K562 (cell line): ENCODE data around the gene TTLL10. TPM values are rescaled to one million over a fixed set of nuclear protein-coding genes. Genes with fewer than 3 reads are reported as not detected.

ENCODE experiments used
- ATAC-seq: fragments of 200-7000 bp; cut with Tn5 transposase; 3 replicates; pipeline ENCODE4 v1.9.1; 2020; ENCODE audit warnings: moderate library complexity
- BruUV-seq: library from RNA; stranded (reverse); fragments of 400-500 nt; replicated peaks from 2 replicates; lab custom pipeline; 2021; lab: Mats Ljungman, UMichigan
- CTCF ChIA-PET: fragments of 300-600 bp; formaldehyde crosslinking; extraction: SDS; loops from one replicate; lab custom pipeline; 2021; ENCODE audit warnings: low intra/inter-chr PET ratio; lab: Yijun Ruan, JAX
- POLR2A ChIA-PET: fragments of 300-600, 350-650 bp; sonication (Branson Sonifier 250); formaldehyde crosslinking; extraction: SDS; loops from one replicate; lab custom pipeline; 2021; ENCODE audit warnings: antibody characterized with exemption, inconsistent platforms; lab: Yijun Ruan, JAX
- DNase-seq, 4 experiments: peaks; one replicate each; pipeline versions ENCODE4 v3.0.0 to v3.0.0-alpha.2; 2011 to 2018; ENCODE audit warnings: low spot score in 3 of 4, mixed read lengths in 3 of 4; ENCODE audit errors: extremely low read depth in 1 of 4
- FAIRE-seq: peaks from 2 replicates; lab custom pipeline; 2011; peaks lifted over from hg19 to GRCh38; lab: Jason Lieb, UNC
- H2AFZ ChIP-seq: 2 replicates; pipeline ENCODE4 v1.6.0; 2011; ENCODE audit warnings: low read depth, low read length, control low read depth, inconsistent platforms
- H3K27ac ChIP-seq: fragments of 200-600 bp; 3 replicates; pipeline ENCODE4 v1.8.0; 2011; ENCODE audit warnings: low read depth, mild to moderate bottlenecking, control low read depth, inconsistent platforms, low read length, moderate library complexity, mixed read lengths; ENCODE audit errors: extremely low read depth
- H3K27me3 ChIP-seq, 2 experiments: fragments of 300-600 bp in 1 of 2; 2 replicates in 1 of 2; 3 replicates in 1 of 2; pipeline versions ENCODE4 v1.6.0 to v1.8.0; 2011; ENCODE audit warnings: inconsistent platforms in 2 of 2, low read length in 2 of 2, mild to moderate bottlenecking in 1 of 2, mixed read lengths in 1 of 2, moderate library complexity in 1 of 2; ENCODE audit not compliant: control insufficient read depth in 2 of 2, insufficient read depth in 2 of 2
- H3K36me3 ChIP-seq: fragments of 300-600 bp; 3 replicates; pipeline ENCODE4 v1.8.0; 2011; ENCODE audit warnings: mild to moderate bottlenecking, low read length, inconsistent platforms; ENCODE audit not compliant: control insufficient read depth, insufficient read depth
- H3K4me1 ChIP-seq, 2 experiments: fragments of 200-600 bp in 1 of 2; replicated peaks in 1 of 2; 2 replicates in 1 of 2; 3 replicates in 1 of 2; pipeline versions ENCODE4 v1.5.1 to v1.8.0; 2011; ENCODE audit warnings: inconsistent platforms in 2 of 2, low read length in 2 of 2, mild to moderate bottlenecking in 1 of 2, mixed read lengths in 1 of 2, moderate library complexity in 1 of 2; ENCODE audit not compliant: control insufficient read depth in 2 of 2, insufficient read depth in 2 of 2
- H3K4me2 ChIP-seq: 2 replicates; pipeline ENCODE4 v1.6.1; 2011; ENCODE audit warnings: low read length, control low read depth, inconsistent platforms, mixed read lengths; ENCODE audit not compliant: insufficient read depth
- H3K4me3 ChIP-seq: fragments of 200-600 bp; sonication (generic), shearing (Covaris generic); 2 replicates; pipeline ENCODE4 v1.5.1; 2016; ENCODE audit warnings: control low read depth, inconsistent platforms
- H3K79me2 ChIP-seq: fragments of 200-600 bp; 3 replicates; pipeline ENCODE4 v1.8.0; 2011; ENCODE audit warnings: low read length, inconsistent platforms; ENCODE audit not compliant: control insufficient read depth, insufficient read depth
- H3K9ac ChIP-seq, 2 experiments: 2 replicates each; pipeline versions ENCODE4 v1.6.0 to v1.6.1; 2011; ENCODE audit warnings: low read depth in 2 of 2, low read length in 2 of 2, control low read depth in 1 of 2, inconsistent platforms in 1 of 2, mild to moderate bottlenecking in 1 of 2, mixed read lengths in 1 of 2; ENCODE audit not compliant: insufficient read depth in 1 of 2
- H3K9me1 ChIP-seq: one replicate; pipeline ENCODE4 v1.6.0; 2011; ENCODE audit warnings: inconsistent platforms, mild to moderate bottlenecking, low read length, moderate library complexity; ENCODE audit not compliant: control insufficient read depth, insufficient read depth
- H3K9me3 ChIP-seq: replicated peaks from 2 replicates; pipeline ENCODE4 v1.5.1; 2011; ENCODE audit warnings: low read depth, low read length, inconsistent platforms; ENCODE audit not compliant: control insufficient read depth, insufficient read depth
- H4K20me1 ChIP-seq: replicated peaks from 2 replicates; pipeline ENCODE4 v1.6.1; 2011; ENCODE audit warnings: low read length, inconsistent platforms, mixed read lengths; ENCODE audit not compliant: control insufficient read depth, insufficient read depth
- FOXO4 ChIP-seq: fragments of 450-650 bp; formaldehyde crosslinking; IDR thresholded peaks from 2 replicates; pipeline ENCODE4 v1.4.0; 2020; ENCODE audit warnings: mild to moderate bottlenecking, moderate library complexity
- GATAD2B ChIP-seq: fragments of 450-650 bp; IDR thresholded peaks from 2 replicates; pipeline ENCODE4 v1.6.1; 2017; ENCODE audit warnings: mild to moderate bottlenecking, borderline replicate concordance
- KDM5B ChIP-seq: fragments of 200-600 bp; sonication (generic); IDR thresholded peaks from 2 replicates; pipeline ENCODE4 v1.6.1; 2012; ENCODE audit warnings: low read depth, mild to moderate bottlenecking, moderate library complexity, low read length, control low read depth, inconsistent platforms; ENCODE audit not compliant: insufficient replicate concordance
- POLR2G ChIP-seq: fragments of 200-400 bp; formaldehyde crosslinking; IDR thresholded peaks from 2 replicates; pipeline ENCODE4 v1.6.1; 2017; ENCODE audit warnings: low read depth, mild to moderate bottlenecking, antibody characterized with exemption, low read length, moderate library complexity
- RBFOX2 ChIP-seq: fragments of 200-400 bp; formaldehyde crosslinking; IDR thresholded peaks from 2 replicates; pipeline ENCODE4 v1.6.1; 2017; ENCODE audit warnings: low read depth, mild to moderate bottlenecking, low read length, moderate library complexity
- ZBTB33 ChIP-seq: sonication (generic); formaldehyde crosslinking; IDR thresholded peaks from 2 replicates; pipeline ENCODE4 v1.8.1; 2023; ENCODE audit warnings: mild to moderate bottlenecking, missing genetic modification reagents
- WGBS: fragments of 100-300 bp; shearing (Covaris generic); methylation state at CpG from one replicate; pipeline ENCODE4 v1.1.6; 2016; ENCODE audit warnings: low coverage, mixed read lengths; ENCODE audit not compliant: insufficient coverage; ENCODE audit errors: missing lambda C conversion rate; 5-methylcytosine and 5-hydroxymethylcytosine counted together
- in situ Hi-C: fragments of 300-500 bp; cut with MboI; formaldehyde crosslinking; loops from 4 replicates; pipeline ENCODE4 v1.15.0; 2018; ENCODE audit warnings: inconsistent platforms, mixed read lengths
- intact Hi-C: fragments of 100-400 bp; cut with micrococcal nuclease; formaldehyde crosslinking; loops from 2 replicates; pipeline ENCODE4 v1.14.2; 2022
- polyA plus RNA-seq, 8 experiments: library from polyadenylated mRNA; depleted of rRNA in 4 of 8; stranded (reverse) in 5 of 8; unstranded in 3 of 8; fragments of >200 nt; fragmentation: Nextera tagmentation in 2 of 8; fragmentation: Illumina TruSeq in 1 of 8; extraction: Ambion mirVana in 2 of 8; extraction: Trizol in 1 of 8; gene quantifications; 2 replicates each; pipeline versions ENCODE4 v1.2.1 to v1.2.3, GENCODE V29; 2011 to 2014; ENCODE audit warnings: inconsistent platforms in 1 of 8, missing spikeins in 1 of 8
- total RNA-seq, 7 experiments: library from RNA; depleted of rRNA in 6 of 7; stranded (reverse); fragments of >200 nt in 6 of 7; fragmentation: Illumina TruSeq in 2 of 7; extraction: Trizol in 2 of 7; gene quantifications; 2 replicates each; pipeline versions ENCODE4 v1.2.1 to v1.2.3, GENCODE V29; 2011 to 2021; ENCODE audit warnings: low replicate concordance in 1 of 7
- TF ChIP-seq, protein P1 (sequence below): fragments of 450-650 bp; IDR thresholded peaks from one replicate; pipeline ENCODE4 v1.6.1; 2018; ENCODE audit warnings: mild to moderate bottlenecking, moderate library complexity; ENCODE audit not compliant: partially characterized antibody

Gene TTLL10
- total and polyA plus RNA-seq, 9 of the 15 experiments (the other 6 are each of a cell fraction or from before 2014, with no cell fraction given), result not detected

GRCh38 chr1:1236945-1237873, 63.5 kb downstream of the TTLL10 start:
- Histone ChIP-seq H3K9ac (peak overlapping the region in 1 of 2 experiments; percentile 32; a peak in 2 of 4 replicates), H4K20me1 (no peaks in the 10 kb centered on the region), H3K27ac (no peak overlapping the region), H3K9me1 (no peaks in the 10 kb centered on the region), H3K27me3 (no peaks in the 10 kb centered on the region), H2AFZ (no peak overlapping the region), H3K36me3 (peaks cover 15% of the 10 kb centered on the region; the same call in 1 of the 3 replicates), H3K4me1 (peaks cover 0 to 96% of the 10 kb centered on the region in 2 experiments; a peak in 3 of 5 replicates), H3K4me2 (no peak overlapping the region), H3K79me2 (peaks cover 28% of the 10 kb centered on the region), H3K9me3 (peaks cover 9% of the 10 kb centered on the region), H3K4me3 (no peak overlapping the region)
- ATAC-seq, result no peak
- ChIA-PET POLR2A (interaction anchor here (0.5 to 1.1 kb wide), 2 partner anchors 15 to 23 kb away, joined by 3 to 4 read pairs; no protein-coding TSS in a partner anchor), CTCF (no interaction called here)
- 71% methylated on average over 32 of the region's 34 CpGs for WGBS
- no TSS peak for BruUV-seq
- DNase-seq, result no peak
- intact Hi-C loops, result no loop called here
- in situ Hi-C loops, result no loop called here
- 0 out of 2 replicates have a peak, but pooled peaks have one; percentile 9 for TF ChIP-seq ZBTB33 (CRISPR knock-in tag)
- TF ChIP-seq RBFOX2, result 0 out of 2 replicates have a peak, but pooled peaks have one; percentile 13
- TF ChIP-seq, protein P1, sequence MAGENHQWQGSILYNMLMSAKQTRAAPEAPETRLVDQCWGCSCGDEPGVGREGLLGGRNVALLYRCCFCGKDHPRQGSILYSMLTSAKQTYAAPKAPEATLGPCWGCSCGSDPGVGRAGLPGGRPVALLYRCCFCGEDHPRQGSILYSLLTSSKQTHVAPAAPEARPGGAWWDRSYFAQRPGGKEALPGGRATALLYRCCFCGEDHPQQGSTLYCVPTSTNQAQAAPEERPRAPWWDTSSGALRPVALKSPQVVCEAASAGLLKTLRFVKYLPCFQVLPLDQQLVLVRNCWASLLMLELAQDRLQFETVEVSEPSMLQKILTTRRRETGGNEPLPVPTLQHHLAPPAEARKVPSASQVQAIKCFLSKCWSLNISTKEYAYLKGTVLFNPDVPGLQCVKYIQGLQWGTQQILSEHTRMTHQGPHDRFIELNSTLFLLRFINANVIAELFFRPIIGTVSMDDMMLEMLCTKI, result no peak
- TF ChIP-seq KDM5B, result peak; percentile 41
- TF ChIP-seq POLR2G, result peak; percentile 26
- TF ChIP-seq GATAD2B, result no peak
- TF ChIP-seq FOXO4 (CRISPR knock-in tag), result no peak
- no peak for FAIRE-seq
